Epidermal melanocyte (primary cell): ENCODE data around the gene NSUN3.
"Not testable (repeated sequence)": the region's sequence is repeated elsewhere in the genome, so short reads cannot be mapped to it uniquely, and the experiment has no call there.

Source experiments
- DNase-seq: peaks from one replicate; pipeline ENCODE4 v3.0.0; 2011; ENCODE audit warnings: low spot score; ENCODE audit not compliant: insufficient read length

Gene NSUN3

GRCh38 chr3:94062513-94063404, at the start of gene NSUN3, which contains the start of gene DHFR2:
Gene NSUN3 (plus strand): TSS chr3:94063061. CDS start chr3:94063127, 66 bp downstream.
Gene DHFR2 (minus strand): TSS chr3:94062916. CDS start chr3:94061511, 1,405 bp downstream.
- peak; percentile 81 for DNase-seq

- DNase-seq, result no peak
Observed at GRCh38 chr3:94015025-94015424, 47.8 kb upstream of the NSUN3 start.

- no peak for DNase-seq
Observed at GRCh38 chr3:94019659-94020058, 43.2 kb upstream of the NSUN3 start.

GRCh38 chr3:94020293-94020692, 42.6 kb upstream of the NSUN3 start:
- DNase-seq, result no peak

- no peak for DNase-seq
Observed at GRCh38 chr3:94024385-94024784, 38.5 kb upstream of the NSUN3 start.

- no peak for DNase-seq
Observed at GRCh38 chr3:94026623-94027022, 36.2 kb upstream of the NSUN3 start.

- DNase-seq, result no peak
Observed at GRCh38 chr3:94028093-94028837, 34.6 kb upstream of the NSUN3 start, which contains the start of gene STX19. Gene STX19 (minus strand): TSS chr3:94028597. CDS start chr3:94015269, 13,328 bp downstream.

GRCh38 chr3:94036909-94037507, 25.9 kb upstream of the NSUN3 start:
- no peak for DNase-seq

GRCh38 chr3:94043285-94043684, 19.6 kb upstream of the NSUN3 start:
- DNase-seq, result no peak

GRCh38 chr3:94044100-94044936, 18.5 kb upstream of the NSUN3 start:
- not testable (repeated sequence) for DNase-seq

- DNase-seq, result no peak
Observed at GRCh38 chr3:94046533-94046932, 16.3 kb upstream of the NSUN3 start.

- DNase-seq, result no peak
Observed at GRCh38 chr3:94049267-94049666, 13.6 kb upstream of the NSUN3 start.

GRCh38 chr3:94050546-94050945, 12.3 kb upstream of the NSUN3 start:
- no peak for DNase-seq

- DNase-seq, result no peak
Observed at GRCh38 chr3:94061297-94061696, 1.6 kb upstream of the NSUN3 start.

- DNase-seq, result no peak
Observed at GRCh38 chr3:94063496-94064119, 747 bp downstream of the NSUN3 start.

- DNase-seq, result no peak
Observed at GRCh38 chr3:94064243-94064860, 1.5 kb downstream of the NSUN3 start.

GRCh38 chr3:94065122-94065521, 2.3 kb downstream of the NSUN3 start:
- no peak for DNase-seq

- DNase-seq, result no peak
Observed at GRCh38 chr3:94065819-94066480, 3.1 kb downstream of the NSUN3 start.
